Prostate gland (tissue), 2 donors: ENCODE data around the gene ALPG. TPM values are rescaled to one million over a fixed set of nuclear protein-coding genes. Genes with fewer than 3 reads are reported as not detected.

Experiments
- DNase-seq: peaks from one replicate; pipeline ENCODE4 v3.0.0-alpha.2; 2019; ENCODE audit warnings: low spot score
- H3K27ac ChIP-seq, 2 donors: fragments of 200-600 bp; sonication (generic); 2 replicates each; pipeline ENCODE4 v1.5.1; 2017 to 2019
- H3K27me3 ChIP-seq: fragments of 200-600 bp; sonication (generic); replicated peaks from 2 replicates; pipeline ENCODE4 v1.5.1; 2019; ENCODE audit not compliant: insufficient read depth
- H3K36me3 ChIP-seq, 2 donors: fragments of 200-600 bp; sonication (generic); 1 replicate in 1 of 2; 2 replicates in 1 of 2; pipeline versions ENCODE4 v1.5.1 to v1.8.1; 2017 to 2019
- H3K4me1 ChIP-seq: fragments of 200-600 bp; sonication (generic); replicated peaks from 2 replicates; pipeline ENCODE4 v1.5.1; 2019
- H3K4me3 ChIP-seq, 2 donors: fragments of 200-600 bp; sonication (generic); 2 replicates each; pipeline ENCODE4 v1.5.1; 2017 to 2019
- H3K9me3 ChIP-seq: fragments of 200-600 bp; sonication (generic); 2 replicates; pipeline ENCODE4 v1.5.1; 2017
- POLR2A ChIP-seq: fragments of 450-650 bp; IDR thresholded peaks from one replicate; pipeline ENCODE4 v1.6.1; 2016; ENCODE audit warnings: antibody characterized with exemption, mild to moderate bottlenecking
- POLR2AphosphoS5 ChIP-seq: sonication (generic); formaldehyde crosslinking; IDR thresholded peaks from one replicate; pipeline ENCODE4 v1.6.1; 2017; ENCODE audit warnings: antibody characterized with exemption
- WGBS: methylation state at CpG from one replicate; pipeline ENCODE4 v1.1.5; 2018; 5-methylcytosine and 5-hydroxymethylcytosine counted together
- intact Hi-C: fragments of 100-400 bp; cut with DNase I; formaldehyde crosslinking; loops from one replicate; pipeline ENCODE4 v1.14.2; 2022
- total RNA-seq, 2 donors: library from RNA; depleted of rRNA; stranded (reverse); fragments of >200 nt; gene quantifications; one replicate each; pipeline ENCODE4 v1.1.0, GENCODE V29; 2016
- TF ChIP-seq, protein P1 (sequence below), 4 experiments: fragments of 200-600 bp in 2 of 4; fragments of 450-650 bp in 2 of 4; sonication (generic) in 2 of 4; IDR thresholded peaks; 1 replicate in 3 of 4; 2 replicates in 1 of 4; pipeline ENCODE4 v1.5.1; 2016 to 2019; ENCODE audit warnings: antibody characterized with exemption in 4 of 4, mild to moderate bottlenecking in 2 of 4, moderate library complexity in 2 of 4

ALPG gene
- total RNA-seq, 2 donors from 2014 or later = 0.34 TPM; not detected in 1

- Histone ChIP-seq H3K4me1 (no peaks in the 10 kb centered on the region), H3K36me3 (no peaks in the 10 kb centered on the region), H3K27me3 (peaks cover 7% of the 10 kb centered on the region), H3K9me3 (no peaks in the 10 kb centered on the region), H3K27ac (no peak overlapping the region), H3K4me3 (no peak overlapping the region)
- 92% methylated on average over 26 of the region's 27 CpGs for WGBS
- no peak for DNase-seq
- intact Hi-C loops = no loop called here
- TF ChIP-seq POLR2A (no peak), POLR2AphosphoS5 (no peak)
- TF ChIP-seq, protein P1, sequence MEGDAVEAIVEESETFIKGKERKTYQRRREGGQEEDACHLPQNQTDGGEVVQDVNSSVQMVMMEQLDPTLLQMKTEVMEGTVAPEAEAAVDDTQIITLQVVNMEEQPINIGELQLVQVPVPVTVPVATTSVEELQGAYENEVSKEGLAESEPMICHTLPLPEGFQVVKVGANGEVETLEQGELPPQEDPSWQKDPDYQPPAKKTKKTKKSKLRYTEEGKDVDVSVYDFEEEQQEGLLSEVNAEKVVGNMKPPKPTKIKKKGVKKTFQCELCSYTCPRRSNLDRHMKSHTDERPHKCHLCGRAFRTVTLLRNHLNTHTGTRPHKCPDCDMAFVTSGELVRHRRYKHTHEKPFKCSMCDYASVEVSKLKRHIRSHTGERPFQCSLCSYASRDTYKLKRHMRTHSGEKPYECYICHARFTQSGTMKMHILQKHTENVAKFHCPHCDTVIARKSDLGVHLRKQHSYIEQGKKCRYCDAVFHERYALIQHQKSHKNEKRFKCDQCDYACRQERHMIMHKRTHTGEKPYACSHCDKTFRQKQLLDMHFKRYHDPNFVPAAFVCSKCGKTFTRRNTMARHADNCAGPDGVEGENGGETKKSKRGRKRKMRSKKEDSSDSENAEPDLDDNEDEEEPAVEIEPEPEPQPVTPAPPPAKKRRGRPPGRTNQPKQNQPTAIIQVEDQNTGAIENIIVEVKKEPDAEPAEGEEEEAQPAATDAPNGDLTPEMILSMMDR (IDR thresholded peaks at IDR 0.05) = no peak
Observed at GRCh38 chr2:232456296-232457120, 49.9 kb downstream of the ALPG start.

DNA sequence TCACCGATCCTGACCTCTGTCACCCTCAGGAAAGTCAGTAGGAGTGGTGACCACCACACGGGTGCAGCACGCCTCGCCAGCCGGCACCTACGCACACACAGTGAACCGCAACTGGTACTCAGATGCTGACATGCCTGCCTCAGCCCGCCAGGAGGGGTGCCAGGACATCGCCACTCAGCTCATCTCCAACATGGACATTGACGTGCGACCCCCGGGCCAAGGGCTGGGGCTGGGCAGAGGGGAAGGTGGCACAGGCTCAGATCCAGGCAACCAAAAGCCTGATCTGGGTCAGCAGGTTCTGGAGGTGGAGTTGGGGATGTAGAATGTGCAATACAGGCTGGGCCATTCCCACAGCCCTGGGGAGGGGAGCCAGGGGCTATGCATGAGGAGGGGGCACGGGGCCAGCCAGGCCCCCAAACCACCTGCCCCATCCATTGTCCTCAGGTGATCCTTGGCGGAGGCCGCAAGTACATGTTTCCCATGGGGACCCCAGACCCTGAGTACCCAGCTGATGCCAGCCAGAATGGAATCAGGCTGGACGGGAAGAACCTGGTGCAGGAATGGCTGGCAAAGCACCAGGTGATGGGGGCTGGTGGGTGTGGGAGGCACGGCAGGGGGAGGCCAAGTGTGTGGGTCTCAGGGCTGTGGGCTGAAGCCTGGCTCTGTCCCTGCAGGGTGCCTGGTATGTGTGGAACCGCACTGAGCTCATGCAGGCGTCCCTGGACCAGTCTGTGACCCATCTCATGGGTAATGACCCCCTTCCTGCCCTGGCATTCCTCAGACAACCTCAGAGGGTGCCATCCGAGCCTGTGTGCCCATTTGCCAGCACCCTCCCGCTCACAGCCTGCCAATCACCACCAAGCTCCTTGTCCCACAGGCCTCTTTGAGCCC, 50.7 kb downstream of the ALPG start:
- H3K27me3 ChIP-seq = peaks cover 7% of the 10 kb centered on the region
- no peak overlapping the region for H3K4me3 ChIP-seq
- intact Hi-C loops = no loop called here
- WGBS = 79% methylated on average over 21 of the region's 21 CpGs
- DNase-seq = no peak
- no peaks in the 10 kb centered on the region for H3K36me3 ChIP-seq
- H3K4me1 ChIP-seq = no peaks in the 10 kb centered on the region
- H3K9me3 ChIP-seq = no peaks in the 10 kb centered on the region
- H3K27ac ChIP-seq = no peak overlapping the region
- TF ChIP-seq POLR2A (no peak), POLR2AphosphoS5 (no peak)
- TF ChIP-seq, protein P1 (IDR thresholded peaks at IDR 0.05) = no peak

GRCh38 chr2:232458051-232458660, 51.5 kb downstream of the ALPG start:
- Histone ChIP-seq H3K27me3 (peaks cover 7% of the 10 kb centered on the region), H3K9me3 (no peaks in the 10 kb centered on the region), H3K36me3 (no peaks in the 10 kb centered on the region), H3K27ac (no peak overlapping the region), H3K4me1 (no peaks in the 10 kb centered on the region), H3K4me3 (no peak overlapping the region)
- intact Hi-C loops = no loop called here
- no peak for DNase-seq
- WGBS = 83% methylated on average over 25 of the region's 25 CpGs
- TF ChIP-seq, protein P1 (IDR thresholded peaks at IDR 0.05) = no peak
- no peak for TF ChIP-seq POLR2A
- TF ChIP-seq POLR2AphosphoS5 = no peak

- Histone ChIP-seq H3K4me3 (no peak overlapping the region), H3K27ac (no peak overlapping the region), H3K4me1 (no peaks in the 10 kb centered on the region), H3K9me3 (no peaks in the 10 kb centered on the region), H3K27me3 (peaks cover 7% of the 10 kb centered on the region), H3K36me3 (no peaks in the 10 kb centered on the region)
- TF ChIP-seq POLR2AphosphoS5 (no peak), POLR2A (no peak)
- TF ChIP-seq, protein P1 (IDR thresholded peaks at IDR 0.05) = no peak
- intact Hi-C loops = no loop called here
- DNase-seq = no peak
- 72% methylated on average over 56 of the region's 56 CpGs for WGBS
Observed at GRCh38 chr2:232458661-232459418, 52.2 kb downstream of the ALPG start.
